Keratinocyte (primary cell): Measurements from ENCODE around the gene ITGB8.

Experiments used
- EZH2 ChIP-seq: IDR thresholded peaks from one replicate; pipeline ENCODE4 v1.6.1; 2012; ENCODE audit warnings: inconsistent platforms, mild to moderate bottlenecking, low read length, moderate library complexity
- TF ChIP-seq, protein P1 (sequence below), 3 experiments: IDR thresholded peaks in 1 of 3; conservative IDR thresholded peaks in 1 of 3; optimal IDR thresholded peaks in 1 of 3; 2 replicates in 2 of 3; 3 replicates in 1 of 3; pipeline versions ENCODE3 to v1.5.1; 2011; ENCODE audit warnings: low read length in 3 of 3, mild to moderate bottlenecking in 3 of 3, moderate library complexity in 2 of 3, control low read depth in 1 of 3, inconsistent platforms in 1 of 3; ENCODE audit not compliant: insufficient read depth in 2 of 3; ENCODE audit errors: extremely low read depth in 1 of 3

DNA sequence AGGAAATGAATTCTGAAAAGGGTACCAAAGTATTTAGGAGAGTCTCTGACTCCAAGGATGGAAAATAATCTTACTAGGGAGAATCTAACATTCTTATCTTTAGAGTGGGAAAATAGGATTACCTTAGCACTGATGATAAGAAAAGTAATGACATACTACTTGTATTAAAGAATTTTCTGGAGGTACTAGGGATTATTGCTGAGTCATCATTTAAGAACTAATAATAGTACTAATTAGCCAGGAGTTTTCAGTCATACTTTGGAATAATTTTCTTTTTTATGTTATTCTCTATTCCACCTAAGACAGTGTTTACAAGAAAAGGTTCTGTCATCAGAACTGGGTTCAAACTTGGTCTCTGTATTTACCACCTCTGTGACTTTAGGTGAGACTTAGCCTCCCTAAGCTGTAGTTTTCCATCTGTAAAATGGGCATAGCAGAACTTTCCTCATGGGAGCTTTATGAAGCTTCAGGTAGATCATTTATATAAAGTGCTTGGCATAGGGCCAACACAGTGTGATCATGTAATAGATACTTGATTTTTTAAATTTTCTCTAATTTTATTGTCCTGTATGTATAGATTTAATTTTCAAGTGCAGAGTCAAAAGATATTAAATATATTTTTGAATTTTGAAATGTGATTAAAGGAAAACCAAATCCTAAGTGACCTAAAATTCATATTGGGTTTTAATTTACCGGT is 20.4 kb downstream of the ITGB8 start:
- TF ChIP-seq, protein P1, sequence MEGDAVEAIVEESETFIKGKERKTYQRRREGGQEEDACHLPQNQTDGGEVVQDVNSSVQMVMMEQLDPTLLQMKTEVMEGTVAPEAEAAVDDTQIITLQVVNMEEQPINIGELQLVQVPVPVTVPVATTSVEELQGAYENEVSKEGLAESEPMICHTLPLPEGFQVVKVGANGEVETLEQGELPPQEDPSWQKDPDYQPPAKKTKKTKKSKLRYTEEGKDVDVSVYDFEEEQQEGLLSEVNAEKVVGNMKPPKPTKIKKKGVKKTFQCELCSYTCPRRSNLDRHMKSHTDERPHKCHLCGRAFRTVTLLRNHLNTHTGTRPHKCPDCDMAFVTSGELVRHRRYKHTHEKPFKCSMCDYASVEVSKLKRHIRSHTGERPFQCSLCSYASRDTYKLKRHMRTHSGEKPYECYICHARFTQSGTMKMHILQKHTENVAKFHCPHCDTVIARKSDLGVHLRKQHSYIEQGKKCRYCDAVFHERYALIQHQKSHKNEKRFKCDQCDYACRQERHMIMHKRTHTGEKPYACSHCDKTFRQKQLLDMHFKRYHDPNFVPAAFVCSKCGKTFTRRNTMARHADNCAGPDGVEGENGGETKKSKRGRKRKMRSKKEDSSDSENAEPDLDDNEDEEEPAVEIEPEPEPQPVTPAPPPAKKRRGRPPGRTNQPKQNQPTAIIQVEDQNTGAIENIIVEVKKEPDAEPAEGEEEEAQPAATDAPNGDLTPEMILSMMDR (optimal IDR thresholded peaks at IDR 0.05 in 1 of 3, IDR thresholded peaks at IDR 0.05 in 1 of 3, conservative IDR thresholded peaks at IDR 0.05 in 1 of 3; ENCODE audit: extremely low read depth in 1 of 3, insufficient read depth in 2 of 3, low read length in 3 of 3) = no peak
- TF ChIP-seq EZH2 = no peak
